CD4-positive, alpha-beta T cell treated with Interleukin-12 subunit alpha and Interleukin-12 subunit beta, for 1 hour (primary cell): ENCODE results near the gene SLC6A8.

ENCODE experiments used
- DNase-seq: peaks from one replicate; pipeline ENCODE4 v3.0.0-alpha.2; 2020

The SLC6A8 gene

GRCh38 chrX:153648358-153649177 lies 39.2 kb upstream of the SLC6A8 start:
- no peak for DNase-seq

- peak; percentile 44 for DNase-seq
Measured at GRCh38 chrX:153649178-153649914, 38.4 kb upstream of the SLC6A8 start.

- no peak for DNase-seq
Measured at GRCh38 chrX:153649915-153650782, 37.6 kb upstream of the SLC6A8 start.

GRCh38 chrX:153650959-153651358 lies 36.8 kb upstream of the SLC6A8 start:
- no peak for DNase-seq

GRCh38 chrX:153651540-153652079 lies 36.1 kb upstream of the SLC6A8 start:
- DNase-seq = no peak

GRCh38 chrX:153653556-153653955 lies 34.2 kb upstream of the SLC6A8 start:
- no peak for DNase-seq

GRCh38 chrX:153657161-153657560 lies 30.6 kb upstream of the SLC6A8 start:
- no peak for DNase-seq

- no peak for DNase-seq
Measured at GRCh38 chrX:153659268-153659667, 28.5 kb upstream of the SLC6A8 start.

- DNase-seq = peak; percentile 61
Measured at GRCh38 chrX:153662266-153662665, 25.5 kb upstream of the SLC6A8 start.

- DNase-seq = no peak
Measured at GRCh38 chrX:153665726-153666306, 21.9 kb upstream of the SLC6A8 start.

- DNase-seq = no peak
Measured at GRCh38 chrX:153667281-153667955, 20.3 kb upstream of the SLC6A8 start.

GRCh38 chrX:153667956-153668396 lies 19.8 kb upstream of the SLC6A8 start:
- DNase-seq = peak; percentile 76

GRCh38 chrX:153668423-153669173 lies 19.1 kb upstream of the SLC6A8 start:
- DNase-seq = no peak

- DNase-seq = peak; percentile 40
Measured at GRCh38 chrX:153669174-153669890, 18.4 kb upstream of the SLC6A8 start.

- DNase-seq = no peak
Measured at GRCh38 chrX:153669901-153670731, 17.6 kb upstream of the SLC6A8 start.

GRCh38 chrX:153670748-153671588 lies 16.8 kb upstream of the SLC6A8 start:
- DNase-seq = no peak

GRCh38 chrX:153671589-153672530 lies 15.9 kb upstream of the SLC6A8 start:
- no peak for DNase-seq
